Nephron (organoid): ENCODE results near the gene DNAH14.

Experiments used
- H3K27ac Mint-ChIP-seq, 3 experiments: 2 replicates each; pipeline ENCODE4 v1.8.0; 2020; ENCODE audit warnings: mixed read lengths in 3 of 3, mild to moderate bottlenecking in 2 of 3, moderate library complexity in 1 of 3
- H3K27me3 Mint-ChIP-seq: 2 replicates; pipeline ENCODE4 v1.8.0; 2021; ENCODE audit warnings: low read depth, mild to moderate bottlenecking, moderate library complexity, mixed read lengths
- H3K36me3 Mint-ChIP-seq: 2 replicates; pipeline ENCODE4 v1.8.0; 2020; ENCODE audit warnings: low read depth, mixed read lengths
- H3K4me1 Mint-ChIP-seq: 2 replicates; pipeline ENCODE4 v1.8.0; 2020; ENCODE audit warnings: mixed read lengths
- H3K4me3 Mint-ChIP-seq, 3 experiments: 2 replicates each; pipeline ENCODE4 v1.8.0; 2020; ENCODE audit warnings: mild to moderate bottlenecking in 3 of 3, mixed read lengths in 3 of 3, moderate library complexity in 2 of 3
- H3K9me3 Mint-ChIP-seq: 2 replicates; pipeline ENCODE4 v1.8.0; 2020; ENCODE audit warnings: mixed read lengths
- CTCF ChIP-seq, 3 experiments: fragments of 200-600 bp; sonication (generic); IDR thresholded peaks; one replicate each; pipeline ENCODE4 v1.5.0; 2021; ENCODE audit warnings: antibody characterized with exemption in 3 of 3; ENCODE audit not compliant: unreplicated experiment in 3 of 3

Gene DNAH14

GRCh38 chr1:225338545-225338944 is 409.1 kb downstream of the DNAH14 start:
- no peaks in the 10 kb centered on the region for H3K4me1 Mint-ChIP-seq
- no peaks in the 10 kb centered on the region for H3K9me3 Mint-ChIP-seq
- H3K36me3 Mint-ChIP-seq = no peaks in the 10 kb centered on the region
- no peaks in the 10 kb centered on the region for H3K27me3 Mint-ChIP-seq
- no peak overlapping the region for H3K27ac Mint-ChIP-seq
- no peak overlapping the region for H3K4me3 Mint-ChIP-seq
- TF ChIP-seq CTCF (IDR thresholded peaks at IDR 0.05; ENCODE audit: unreplicated experiment in 3 of 3) = no peak

DNA sequence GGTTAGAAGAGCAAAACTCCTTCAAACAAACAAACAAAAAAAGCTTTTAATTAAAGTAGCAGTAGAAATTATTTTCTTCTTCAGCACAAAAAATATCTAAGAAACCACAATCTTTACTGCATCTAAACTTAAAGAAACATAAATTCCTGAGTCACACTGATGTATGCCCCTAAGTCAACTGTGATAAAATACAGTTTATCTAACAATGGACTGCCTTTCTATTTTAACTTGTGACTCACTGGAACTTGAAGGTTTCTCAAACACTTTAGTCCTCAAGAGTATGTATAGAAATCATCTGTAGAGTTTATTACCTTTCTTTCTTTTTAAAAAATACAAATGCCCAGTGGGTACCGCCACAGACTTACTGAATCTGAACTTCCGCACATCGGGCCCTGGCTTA is 412.2 kb downstream of the DNAH14 start:
- Mint-ChIP-seq H3K27me3 (no peaks in the 10 kb centered on the region), H3K36me3 (no peaks in the 10 kb centered on the region), H3K9me3 (no peaks in the 10 kb centered on the region), H3K27ac (no peak overlapping the region), H3K4me1 (no peaks in the 10 kb centered on the region), H3K4me3 (no peak overlapping the region)
- TF ChIP-seq CTCF (IDR thresholded peaks at IDR 0.05; ENCODE audit: unreplicated experiment in 3 of 3) = no peak

DNA sequence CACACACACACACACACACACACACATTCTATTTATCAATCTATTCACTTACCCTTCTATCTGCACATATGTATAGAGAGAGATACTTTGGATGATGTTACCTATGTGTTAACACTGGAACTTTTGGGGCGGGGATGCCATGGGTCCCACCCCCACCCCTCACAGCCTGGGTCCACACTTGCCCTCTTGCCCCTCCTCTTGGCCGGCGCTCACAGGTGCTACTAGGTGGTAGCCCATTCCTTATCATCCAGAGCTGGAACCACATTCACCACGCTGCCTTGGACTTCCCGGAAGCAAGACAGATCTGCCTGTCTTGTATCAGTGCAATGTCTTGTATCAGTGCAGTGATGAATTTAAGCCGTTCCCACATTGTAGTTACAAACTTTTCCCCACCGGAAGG is 413.2 kb downstream of the DNAH14 start:
- Mint-ChIP-seq H3K27ac (no peak overlapping the region), H3K9me3 (peaks cover 3% of the 10 kb centered on the region), H3K4me3 (no peak overlapping the region), H3K36me3 (peaks cover 3% of the 10 kb centered on the region), H3K4me1 (no peaks in the 10 kb centered on the region), H3K27me3 (no peaks in the 10 kb centered on the region)
- no peak for TF ChIP-seq CTCF (IDR thresholded peaks at IDR 0.05; ENCODE audit: unreplicated experiment in 3 of 3)

- Mint-ChIP-seq H3K27me3 (no peaks in the 10 kb centered on the region), H3K4me3 (no peak overlapping the region), H3K4me1 (no peaks in the 10 kb centered on the region), H3K36me3 (peaks cover 3% of the 10 kb centered on the region), H3K9me3 (peaks cover 11% of the 10 kb centered on the region), H3K27ac (no peak overlapping the region)
- TF ChIP-seq CTCF (IDR thresholded peaks at IDR 0.05; ENCODE audit: unreplicated experiment in 3 of 3) = no peak
Observed at GRCh38 chr1:225343618-225344017, 414.1 kb downstream of the DNAH14 start.

DNA sequence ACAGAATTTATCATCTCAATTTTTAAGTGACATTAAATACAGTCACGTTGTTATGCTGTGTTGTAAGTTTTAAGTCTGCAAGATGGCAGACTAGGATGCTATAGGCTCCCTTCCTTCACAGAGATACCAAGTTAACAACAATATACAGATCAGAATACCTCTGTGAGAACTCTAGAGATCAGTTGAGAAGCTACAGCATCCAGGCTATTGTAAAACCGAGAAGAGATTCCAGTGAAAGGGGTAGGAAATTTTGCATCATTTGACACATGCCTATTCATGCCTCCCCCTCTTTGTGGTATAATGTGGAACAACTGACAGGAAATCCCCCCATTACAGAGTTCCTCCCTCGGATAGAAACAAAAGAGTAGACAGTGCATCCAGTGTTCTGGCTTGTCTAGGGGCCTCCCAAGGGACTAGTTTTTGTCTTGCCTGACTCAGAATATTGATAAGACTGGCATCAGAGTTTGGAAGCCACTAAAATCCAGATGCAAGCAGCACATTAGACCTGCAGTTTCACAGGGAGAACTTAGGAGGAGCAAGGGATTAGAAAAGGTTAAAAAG is 417.7 kb downstream of the DNAH14 start:
- no peaks in the 10 kb centered on the region for H3K4me1 Mint-ChIP-seq
- H3K9me3 Mint-ChIP-seq = peaks cover 11% of the 10 kb centered on the region
- no peak for TF ChIP-seq CTCF (IDR thresholded peaks at IDR 0.05; ENCODE audit: unreplicated experiment in 3 of 3)
- no peaks in the 10 kb centered on the region for H3K27me3 Mint-ChIP-seq
- no peak overlapping the region for H3K27ac Mint-ChIP-seq
- H3K36me3 Mint-ChIP-seq = peaks cover 3% of the 10 kb centered on the region
- H3K4me3 Mint-ChIP-seq = no peak overlapping the region

- no peak overlapping the region for H3K27ac Mint-ChIP-seq
- H3K36me3 Mint-ChIP-seq = peaks cover 3% of the 10 kb centered on the region
Observed at GRCh38 chr1:225348400-225348799, 418.9 kb downstream of the DNAH14 start.

More at GRCh38 chr1:225348400-225348799, 418.9 kb downstream of the DNAH14 start:
- no peaks in the 10 kb centered on the region for H3K27me3 Mint-ChIP-seq
- H3K4me3 Mint-ChIP-seq = no peak overlapping the region
- no peak for TF ChIP-seq CTCF (IDR thresholded peaks at IDR 0.05; ENCODE audit: unreplicated experiment in 3 of 3)
- no peaks in the 10 kb centered on the region for H3K4me1 Mint-ChIP-seq
- peaks cover 11% of the 10 kb centered on the region for H3K9me3 Mint-ChIP-seq
